Kidney (tissue), 14 donors: ENCODE measurements around the gene BBS5. TPM values are rescaled to one million over a fixed set of nuclear protein-coding genes. Genes with fewer than 3 reads are reported as not detected.

ENCODE experiments used
- DNase-seq, 5 donors: peaks; one replicate each; pipeline ENCODE4 v3.0.0-alpha.2; 2013 to 2020
- FAIRE-seq: peaks from 2 replicates; lab custom pipeline; 2012; peaks lifted over from hg19 to GRCh38; lab: Jason Lieb, UNC
- H3K27ac ChIP-seq, 2 donors: one replicate each; pipeline ENCODE4 v1.7.0; 2013; ENCODE audit warnings: low read depth in 2 of 2, low read length in 2 of 2, inconsistent platforms in 1 of 2
- H3K27me3 ChIP-seq: one replicate; pipeline ENCODE4 v1.7.1; 2013; ENCODE audit warnings: low read length, inconsistent platforms; ENCODE audit not compliant: control insufficient read depth, insufficient read depth
- H3K36me3 ChIP-seq, 3 donors: one replicate each; pipeline versions ENCODE4 v1.7.0 to v1.7.1; 2013; ENCODE audit warnings: low read length in 3 of 3, control low read depth in 1 of 3, inconsistent platforms in 1 of 3; ENCODE audit not compliant: insufficient read depth in 3 of 3, control insufficient read depth in 2 of 3
- H3K4me1 ChIP-seq, 3 donors: one replicate each; pipeline versions ENCODE4 v1.7.0 to v1.7.1; 2013; ENCODE audit warnings: low read length in 3 of 3, inconsistent platforms in 1 of 3, low read depth in 1 of 3; ENCODE audit not compliant: control insufficient read depth in 2 of 3, insufficient read depth in 2 of 3
- H3K4me3 ChIP-seq, 3 donors: one replicate each; pipeline versions ENCODE4 v1.7.0 to v1.8.1; 2013; ENCODE audit warnings: low read length in 3 of 3, control low read depth in 1 of 3, inconsistent platforms in 1 of 3
- H3K9ac ChIP-seq, 3 donors: one replicate each; pipeline versions ENCODE4 v1.7.0 to v1.7.1; 2013; ENCODE audit warnings: low read length in 3 of 3, control low read depth in 1 of 3, inconsistent platforms in 1 of 3
- H3K9me3 ChIP-seq, 3 donors: one replicate each; pipeline versions ENCODE4 v1.7.0 to v1.7.1; 2013; ENCODE audit warnings: low read length in 3 of 3, control low read depth in 1 of 3, inconsistent platforms in 1 of 3; ENCODE audit not compliant: control insufficient read depth in 2 of 3, insufficient read depth in 1 of 3
- intact Hi-C: fragments of 100-400 bp; cut with DNase I; formaldehyde crosslinking; loops from one replicate; pipeline ENCODE4 v1.11.1; 2022
- polyA plus RNA-seq: library from polyadenylated mRNA; stranded (reverse); fragments of 350-450 nt; fragmentation: Illumina TruSeq; extraction: RNeasy Lipid Tissue Mini Kit (QIAGEN cat#74804); gene quantifications from one replicate; pipeline ENCODE4 v1.2.3, GENCODE V29; 2014; ENCODE audit warnings: low read depth, low replicate concordance; ENCODE audit not compliant: insufficient read depth
- total RNA-seq: library from RNA; stranded (reverse); fragmentation: NEBNext Ultra II Directional; extraction: Animal tissue kit (Norgen Biotek cat#: 25700); gene quantifications from one replicate; pipeline ENCODE4 v1.2.1, GENCODE V29; 2021
- TF ChIP-seq, protein P1 (sequence below): IDR thresholded peaks from 3 replicates; pipeline ENCODE4 v1.5.1; 2012; ENCODE audit warnings: mild to moderate bottlenecking, moderate library complexity, borderline replicate concordance; ENCODE audit not compliant: insufficient read depth; ENCODE audit errors: extremely low read depth
- donor health status: control.
- donor health status: control.
- donor health status: control.
- donor health status: control.
- donor health status: control.
- donor health status: DM: yes; HTN: yes; CAD: no.
- donor health status: Normal renal cell carcinoma (clear cell type).

The BBS5 gene
- total and polyA plus RNA-seq, 2 donors from 2014 or later = 9.1 to 13.5 TPM

DNA sequence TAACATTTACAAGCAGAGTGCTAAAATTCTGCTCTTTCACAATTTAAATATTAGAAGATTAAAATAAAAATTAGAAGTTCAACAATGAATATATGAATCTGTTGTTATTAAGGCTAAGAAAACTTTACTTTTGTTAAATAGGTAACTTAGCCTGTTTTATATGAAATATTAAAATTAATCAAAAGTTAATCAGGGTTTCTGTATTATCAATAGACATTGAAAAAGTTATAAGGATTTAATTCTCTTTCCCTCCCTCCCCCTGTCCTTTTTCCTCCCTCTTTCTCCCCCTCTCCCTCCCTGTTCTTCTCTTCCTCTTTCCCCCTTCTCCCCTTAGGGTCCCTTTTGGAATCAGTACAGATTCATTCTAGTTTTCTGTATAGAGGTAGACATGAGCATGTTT lies 12.1 kb downstream of the BBS5 start:
- no peak overlapping the region for H3K27ac ChIP-seq
- no peaks in the 10 kb centered on the region for H3K27me3 ChIP-seq
- H3K4me3 ChIP-seq = no peak overlapping the region
- FAIRE-seq (no peak), DNase-seq (no peak)
- TF ChIP-seq, protein P1, sequence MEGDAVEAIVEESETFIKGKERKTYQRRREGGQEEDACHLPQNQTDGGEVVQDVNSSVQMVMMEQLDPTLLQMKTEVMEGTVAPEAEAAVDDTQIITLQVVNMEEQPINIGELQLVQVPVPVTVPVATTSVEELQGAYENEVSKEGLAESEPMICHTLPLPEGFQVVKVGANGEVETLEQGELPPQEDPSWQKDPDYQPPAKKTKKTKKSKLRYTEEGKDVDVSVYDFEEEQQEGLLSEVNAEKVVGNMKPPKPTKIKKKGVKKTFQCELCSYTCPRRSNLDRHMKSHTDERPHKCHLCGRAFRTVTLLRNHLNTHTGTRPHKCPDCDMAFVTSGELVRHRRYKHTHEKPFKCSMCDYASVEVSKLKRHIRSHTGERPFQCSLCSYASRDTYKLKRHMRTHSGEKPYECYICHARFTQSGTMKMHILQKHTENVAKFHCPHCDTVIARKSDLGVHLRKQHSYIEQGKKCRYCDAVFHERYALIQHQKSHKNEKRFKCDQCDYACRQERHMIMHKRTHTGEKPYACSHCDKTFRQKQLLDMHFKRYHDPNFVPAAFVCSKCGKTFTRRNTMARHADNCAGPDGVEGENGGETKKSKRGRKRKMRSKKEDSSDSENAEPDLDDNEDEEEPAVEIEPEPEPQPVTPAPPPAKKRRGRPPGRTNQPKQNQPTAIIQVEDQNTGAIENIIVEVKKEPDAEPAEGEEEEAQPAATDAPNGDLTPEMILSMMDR = no peak
- no peaks in the 10 kb centered on the region for H3K9me3 ChIP-seq
- H3K9ac ChIP-seq = no peak overlapping the region
- intact Hi-C loops = no loop called here
- no peaks in the 10 kb centered on the region for H3K36me3 ChIP-seq
- no peaks in the 10 kb centered on the region for H3K4me1 ChIP-seq

- no peak for DNase-seq
- intact Hi-C loops = no loop called here
- H3K4me1 ChIP-seq = no peaks in the 10 kb centered on the region
- H3K36me3 ChIP-seq = no peaks in the 10 kb centered on the region
- H3K27me3 ChIP-seq = no peaks in the 10 kb centered on the region
- H3K9ac ChIP-seq = no peak overlapping the region
- no peak overlapping the region for H3K4me3 ChIP-seq
- H3K9me3 ChIP-seq = no peaks in the 10 kb centered on the region
- TF ChIP-seq, protein P1 = no peak
- H3K27ac ChIP-seq = no peak overlapping the region
- no peak for FAIRE-seq
Measured at GRCh38 chr2:169493360-169493759, 14.1 kb downstream of the BBS5 start.

DNA sequence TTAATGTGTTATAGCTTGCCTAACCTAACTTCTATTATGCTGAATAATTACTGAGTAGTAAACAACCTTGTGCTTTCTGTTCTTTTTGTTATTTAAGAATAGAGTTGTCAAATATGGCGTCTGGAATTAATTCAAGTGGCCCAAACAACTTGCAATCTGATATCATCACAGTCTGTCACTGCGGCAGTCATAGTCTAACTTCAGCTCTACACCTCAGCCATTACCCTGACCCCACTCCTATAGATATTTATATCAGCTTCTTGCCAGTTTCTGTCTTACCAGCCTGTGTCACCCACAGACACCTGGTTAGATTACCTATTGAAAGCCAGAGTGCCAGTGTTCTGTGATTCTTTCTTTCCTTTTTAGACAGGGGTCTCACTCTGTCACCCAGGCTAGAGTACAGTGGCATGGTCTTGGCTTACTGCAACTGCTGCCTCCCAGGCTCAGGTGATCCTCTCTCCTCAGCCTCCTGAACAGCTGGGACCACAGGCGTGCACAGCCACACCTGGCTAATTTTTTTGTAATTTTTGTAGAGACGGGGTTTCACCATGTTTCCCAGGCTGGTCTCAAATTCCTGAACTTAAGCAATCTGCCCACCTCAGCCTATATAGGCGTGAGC lies 16.1 kb downstream of the BBS5 start:
- no peaks in the 10 kb centered on the region for H3K27me3 ChIP-seq
- H3K9ac ChIP-seq = no peak overlapping the region
- H3K36me3 ChIP-seq = peaks cover 2 to 4% (median 3%) of the 10 kb centered on the region in 3 donors
- no peaks in the 10 kb centered on the region for H3K4me1 ChIP-seq
- H3K27ac ChIP-seq = no peak overlapping the region
- DNase-seq (no peak), FAIRE-seq (no peak)
- TF ChIP-seq, protein P1 = no peak
- no peak overlapping the region for H3K4me3 ChIP-seq
- H3K9me3 ChIP-seq = no peaks in the 10 kb centered on the region
- intact Hi-C loops = no loop called here

GRCh38 chr2:169504651-169505050 lies 25.4 kb downstream of the BBS5 start:
- TF ChIP-seq, protein P1 = no peak
- Histone ChIP-seq H3K27me3 (no peaks in the 10 kb centered on the region), H3K4me1 (no peaks in the 10 kb centered on the region), H3K4me3 (no peak overlapping the region), H3K9me3 (no peaks in the 10 kb centered on the region), H3K36me3 (peaks cover 4 to 6% (median 5%) of the 10 kb centered on the region in 3 donors), H3K9ac (no peak overlapping the region), H3K27ac (no peak overlapping the region)
- FAIRE-seq (no peak), DNase-seq (no peak)
- intact Hi-C loops = no loop called here
